ENCODE results near the gene DPT.

The DPT gene

DNA sequence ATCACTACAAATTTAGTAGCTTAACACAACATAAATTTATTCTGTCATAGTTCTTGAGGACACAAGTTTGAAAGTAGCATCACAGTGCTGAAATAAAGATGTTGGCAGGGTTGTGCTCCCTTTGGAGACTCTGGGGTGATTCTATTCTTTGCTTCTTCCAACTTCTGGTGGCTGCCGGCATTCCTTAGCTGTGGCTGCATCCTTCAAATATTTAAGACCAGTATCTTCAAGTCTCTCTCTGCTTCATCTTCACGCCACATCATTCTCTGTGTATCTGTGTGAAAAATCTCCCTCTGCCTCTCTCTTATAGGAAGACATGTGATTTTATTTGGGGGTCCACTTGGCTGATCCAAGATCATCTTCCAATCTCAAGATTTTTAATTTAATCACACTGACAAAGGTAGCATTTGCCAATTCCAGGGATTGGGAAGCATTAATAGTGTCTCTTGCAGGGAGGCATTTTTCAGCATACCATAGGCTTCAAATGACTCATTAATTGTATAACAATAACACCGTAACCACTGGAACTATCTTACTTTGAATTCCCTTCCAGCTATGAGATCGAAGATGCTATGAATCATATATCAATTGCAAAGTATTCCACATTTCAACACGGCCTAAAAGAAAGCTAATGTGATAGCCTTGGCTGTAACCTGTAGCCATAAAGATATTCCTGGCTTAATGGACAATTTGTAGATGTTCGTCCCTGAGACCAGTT is 74.6 kb downstream of the DPT start:
- DNase-seq, result no peak

DNA sequence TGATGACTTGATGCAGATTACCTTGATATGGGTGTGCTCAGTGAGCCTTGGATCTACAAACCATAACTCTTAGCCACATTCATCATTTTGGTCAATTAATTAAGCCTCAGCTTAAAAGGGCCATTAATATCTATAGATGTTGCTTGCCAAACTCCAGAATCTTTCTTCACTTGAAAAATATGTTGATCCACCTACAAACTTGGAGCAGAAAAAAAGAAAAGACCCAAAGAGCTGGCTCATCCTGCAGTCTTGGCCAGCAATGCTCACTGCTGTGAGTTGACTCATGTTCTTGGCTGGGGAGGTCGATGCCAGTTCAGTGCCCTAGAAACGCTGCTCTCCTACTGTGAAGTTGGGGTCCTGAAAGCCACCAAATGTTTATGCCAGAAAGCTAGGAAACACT is 75.4 kb downstream of the DPT start:
- DNase-seq, result no peak

DNA sequence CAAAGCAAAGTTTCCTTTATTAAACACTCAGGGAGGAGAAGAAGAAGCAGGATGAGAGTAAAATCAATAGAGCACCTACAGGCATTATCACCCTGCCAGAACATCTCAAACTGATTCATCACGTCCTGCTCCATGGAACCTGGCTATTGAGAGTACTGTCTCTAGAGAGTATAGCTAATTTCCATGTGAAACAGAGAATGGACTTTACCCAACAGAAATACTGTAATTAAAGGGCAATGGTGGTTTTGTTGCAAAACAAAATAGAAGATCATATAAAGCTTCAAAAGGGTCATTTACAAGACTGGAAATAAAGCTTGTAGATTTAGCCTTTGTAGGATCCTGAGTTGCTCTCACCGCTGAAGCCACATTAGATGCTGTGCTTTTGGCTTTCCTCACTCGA is 83.3 kb downstream of the DPT start:
- no peak for DNase-seq

Data from eye (tissue), 1 donor.